Endothelial cell of umbilical vein (primary cell): ENCODE results near the gene ANKRD31. TPM values are rescaled to one million over a fixed set of nuclear protein-coding genes. Genes with fewer than 3 reads are reported as not detected.

Experiments
- BruUV-seq: library from RNA; stranded (reverse); fragments of 400-500 nt; replicated peaks from 2 replicates; lab custom pipeline; 2021; lab: Mats Ljungman, UMichigan
- CTCF ChIA-PET: fragments of 300-600, 350-600 bp; sonication (Branson Sonifier 250); formaldehyde crosslinking; loops from one replicate; lab custom pipeline; 2021; ENCODE audit warnings: antibody characterized with exemption, inconsistent platforms; lab: Charles Lee
- POLR2A ChIA-PET: fragments of 300-600, 350-600 bp; sonication (Branson Sonifier 250); formaldehyde crosslinking; loops from one replicate; lab custom pipeline; 2021; ENCODE audit warnings: antibody characterized with exemption, inconsistent platforms; lab: Charles Lee
- DNase-seq: peaks from one replicate; pipeline ENCODE4 v3.0.0-alpha.2; 2011; ENCODE audit warnings: low read depth, low spot score
- FAIRE-seq: peaks from 2 replicates; lab custom pipeline; 2011; peaks lifted over from hg19 to GRCh38; lab: Jason Lieb, UNC
- H2AFZ ChIP-seq: 2 replicates; pipeline ENCODE4 v1.6.0; 2012; ENCODE audit warnings: low read depth, low read length, control low read depth, inconsistent platforms
- H3K27ac ChIP-seq: 2 replicates; pipeline ENCODE4 v1.5.1; 2011; ENCODE audit warnings: low read depth, mild to moderate bottlenecking, control low read depth, low read length, moderate library complexity; ENCODE audit not compliant: insufficient read depth
- H3K27me3 ChIP-seq, 2 experiments: 2 replicates each; pipeline versions ENCODE4 v1.6.0 to v1.6.1; 2011; ENCODE audit warnings: low read length in 2 of 2, mixed read lengths in 1 of 2; ENCODE audit not compliant: control insufficient read depth in 2 of 2, insufficient read depth in 2 of 2
- H3K36me3 ChIP-seq, 2 experiments: 2 replicates in 1 of 2; 3 replicates in 1 of 2; pipeline ENCODE4 v1.5.1; 2011; ENCODE audit warnings: low read length in 2 of 2, mild to moderate bottlenecking in 1 of 2, moderate library complexity in 1 of 2; ENCODE audit not compliant: control insufficient read depth in 2 of 2, insufficient read depth in 2 of 2; ENCODE audit errors: extremely low read depth in 1 of 2
- H3K4me1 ChIP-seq: 3 replicates; pipeline ENCODE4 v1.5.1; 2011; ENCODE audit warnings: mild to moderate bottlenecking, low read length; ENCODE audit not compliant: control insufficient read depth, insufficient read depth; ENCODE audit errors: extremely low read depth
- H3K4me2 ChIP-seq: 2 replicates; pipeline ENCODE4 v1.6.1; 2011; ENCODE audit warnings: low read length, control low read depth, mixed read lengths; ENCODE audit not compliant: insufficient read depth
- H3K4me3 ChIP-seq, 3 experiments: fragments of 200-600 bp in 1 of 3; sonication (generic), shearing (Covaris generic) in 1 of 3; replicated peaks in 1 of 3; 2 replicates each; pipeline ENCODE4 v1.5.1; 2011 to 2016; ENCODE audit warnings: control low read depth in 3 of 3, low read length in 3 of 3, mild to moderate bottlenecking in 2 of 3, inconsistent platforms in 1 of 3, low read depth in 1 of 3, moderate library complexity in 1 of 3; ENCODE audit not compliant: insufficient read depth in 1 of 3
- H3K79me2 ChIP-seq: 2 replicates; pipeline ENCODE4 v1.6.0; 2012; ENCODE audit warnings: low read length, inconsistent platforms; ENCODE audit not compliant: control insufficient read depth, insufficient read depth
- H3K9ac ChIP-seq: replicated peaks from 2 replicates; pipeline ENCODE3; 2011; ENCODE audit warnings: low read length, control low read depth; ENCODE audit not compliant: insufficient read depth; ENCODE audit errors: extremely low read depth
- H3K9me1 ChIP-seq: replicated peaks from 3 replicates; pipeline ENCODE4 v1.6.0; 2011; ENCODE audit warnings: mild to moderate bottlenecking, low read length; ENCODE audit not compliant: control insufficient read depth, insufficient read depth; ENCODE audit errors: extremely low read depth
- H3K9me3 ChIP-seq: replicated peaks from 2 replicates; pipeline ENCODE4 v1.5.1; 2012; ENCODE audit warnings: low read length, inconsistent platforms; ENCODE audit not compliant: control insufficient read depth, insufficient read depth
- H4K20me1 ChIP-seq: replicated peaks from 2 replicates; pipeline ENCODE3; 2011; ENCODE audit warnings: mild to moderate bottlenecking, low read length; ENCODE audit not compliant: control insufficient read depth, insufficient read depth; ENCODE audit errors: extremely low read depth
- CTCF ChIP-seq, 2 donors: IDR thresholded peaks; 1 replicate in 1 of 2; 2 replicates in 1 of 2; pipeline ENCODE4 v1.5.1; 2011; ENCODE audit warnings: low read length in 2 of 2, mild to moderate bottlenecking in 2 of 2, moderate library complexity in 2 of 2, control low read depth in 1 of 2, inconsistent platforms in 1 of 2, low read depth in 1 of 2; ENCODE audit not compliant: insufficient read depth in 1 of 2; ENCODE audit errors: extremely low read depth in 1 of 2
- EZH2 ChIP-seq: IDR thresholded peaks from 2 replicates; pipeline ENCODE4 v1.6.1; 2012; ENCODE audit warnings: borderline replicate concordance, low read depth, mild to moderate bottlenecking, moderate library complexity, low read length, inconsistent platforms; ENCODE audit not compliant: severe bottlenecking
- FOS ChIP-seq: IDR thresholded peaks from 2 replicates; pipeline ENCODE4 v1.6.1; 2011; ENCODE audit warnings: mild to moderate bottlenecking, low read length, moderate library complexity, borderline replicate concordance; ENCODE audit not compliant: insufficient read depth
- GATA2 ChIP-seq: IDR thresholded peaks from 2 replicates; pipeline ENCODE4 v1.7.0; 2011; ENCODE audit warnings: low read depth, mild to moderate bottlenecking, moderate library complexity, mixed read lengths, low read length; ENCODE audit not compliant: insufficient read length, insufficient read depth
- JUN ChIP-seq: IDR thresholded peaks from 2 replicates; pipeline ENCODE4 v1.6.1; 2011; ENCODE audit warnings: borderline replicate concordance, low read depth; ENCODE audit not compliant: insufficient read length, insufficient read depth
- MAX ChIP-seq: IDR thresholded peaks from 2 replicates; pipeline ENCODE4 v1.6.1; 2011; ENCODE audit not compliant: insufficient read depth, insufficient read length
- MYC ChIP-seq: IDR thresholded peaks from one replicate; pipeline ENCODE4 v1.6.1; 2011; ENCODE audit warnings: mild to moderate bottlenecking, low read depth, low read length
- POLR2A ChIP-seq: IDR thresholded peaks from 2 replicates; pipeline ENCODE4 v1.6.1; 2012; ENCODE audit warnings: low read depth, mild to moderate bottlenecking, control low read depth, low read length
- POLR2AphosphoS5 ChIP-seq: IDR thresholded peaks from 2 replicates; pipeline ENCODE4 v1.6.1; 2012; ENCODE audit warnings: low read depth, mild to moderate bottlenecking, control low read depth, low read length, moderate library complexity; ENCODE audit not compliant: insufficient read depth
- dilution Hi-C: fragments of 300-500 bp; cut with MboI; formaldehyde crosslinking; loops from one replicate; pipeline ENCODE4 v1.15.0; 2019; ENCODE audit warnings: low sequenced_read_pairs; ENCODE audit not compliant: extremely low pct_ligation_motif_present
- intact Hi-C: fragments of 100-400 bp; cut with micrococcal nuclease; formaldehyde crosslinking; loops from one replicate; pipeline ENCODE4 v1.10.0; 2022
- polyA plus RNA-seq, 4 experiments: library from polyadenylated mRNA; depleted of rRNA in 3 of 4; stranded (reverse) in 3 of 4; unstranded in 1 of 4; fragments of >200 nt; gene quantifications; 2 replicates each; pipeline versions ENCODE4 v1.2.1 to v1.2.3, GENCODE V29; 2011 to 2012; ENCODE audit warnings: missing spikeins in 1 of 4
- total RNA-seq: library from RNA; stranded (reverse); gene quantifications from 2 replicates; pipeline ENCODE4 v1.2.3, GENCODE V29; 2021

The ANKRD31 gene
- total and polyA plus RNA-seq, 2 donors (not counting 3 experiments of a cell fraction or from before 2014, with no cell fraction given) = not detected

GRCh38 chr5:75057561-75057960 is 179.1 kb downstream of the ANKRD31 start:
- intact Hi-C loops (loop anchor here (10.0 kb wide), 3 partner anchors 177 to 657 kb away; partner anchors contain the start of genes ANKRD31 and POC5), dilution Hi-C loops (no loop called here)
- no peaks in the 10 kb centered on the region for H3K9me3 ChIP-seq
- POLR2A ChIA-PET = no interaction called here
- H3K27me3 ChIP-seq = peaks cover 0 to 1% of the 10 kb centered on the region in 2 experiments
- no peaks in the 10 kb centered on the region for H3K36me3 ChIP-seq
- no peaks in the 10 kb centered on the region for H3K79me2 ChIP-seq
- CTCF ChIA-PET = interaction anchor here (1.6 kb wide), 1 partner anchor 1118 kb away, joined by 4 read pairs; no protein-coding TSS in a partner anchor
- DNase-seq (peak; percentile 19), FAIRE-seq (peak; percentile 75)
- H3K9me1 ChIP-seq = no peaks in the 10 kb centered on the region
- TF ChIP-seq JUN (no peak), MAX (no peak), GATA2 (peak; percentile 92), POLR2A (no peak), FOS (peak; percentile 21)
- no peak overlapping the region for H3K27ac ChIP-seq
- peaks cover 10% of the 10 kb centered on the region for H3K4me1 ChIP-seq
- H2AFZ ChIP-seq = no peak overlapping the region
- BruUV-seq = no TSS peak
- H3K4me3 ChIP-seq = no peak overlapping the region
- H3K9ac ChIP-seq = no peak overlapping the region
- H3K4me2 ChIP-seq = no peak overlapping the region
- no peaks in the 10 kb centered on the region for H4K20me1 ChIP-seq

- Histone ChIP-seq H3K27me3 (peaks cover 0 to 1% of the 10 kb centered on the region in 2 experiments), H4K20me1 (no peaks in the 10 kb centered on the region), H3K27ac (no peak overlapping the region), H3K36me3 (no peaks in the 10 kb centered on the region), H3K9ac (no peak overlapping the region), H3K4me2 (no peak overlapping the region), H3K9me3 (no peaks in the 10 kb centered on the region), H3K4me1 (peaks cover 14% of the 10 kb centered on the region), H3K9me1 (no peaks in the 10 kb centered on the region), H3K4me3 (no peak overlapping the region), H2AFZ (no peak overlapping the region), H3K79me2 (no peaks in the 10 kb centered on the region)
- DNase-seq = no peak
- ChIA-PET POLR2A (no interaction called here), CTCF (no interaction called here)
- dilution Hi-C loops = no loop called here
- TF ChIP-seq POLR2A (no peak), FOS (no peak), CTCF (IDR thresholded peaks at IDR 0.05; ENCODE audit: extremely low read depth in 1 of 2, insufficient read depth in 1 of 2, low read depth in 1 of 2, low read length in 2 of 2) (no peak), MAX (no peak), EZH2 (no peak), GATA2 (no peak), JUN (no peak), MYC (no peak), POLR2AphosphoS5 (no peak)
- no TSS peak for BruUV-seq
- no peak for FAIRE-seq
- intact Hi-C loops = loop anchor here (10.0 kb wide), 3 partner anchors 179 to 659 kb away; partner anchors contain the start of genes ANKRD31 and POC5
Observed at GRCh38 chr5:75055727-75056144, 180.9 kb downstream of the ANKRD31 start.
